C4-2B (cell line): ENCODE data around the gene KISS1R.
"Not testable (repeated sequence)": the region's sequence is repeated elsewhere in the genome, so short reads cannot be mapped to it uniquely, and the experiment has no call there.

Experiments used
- H3K27ac ChIP-seq: fragments of 450-650 bp; 2 replicates; pipeline ENCODE4 v1.5.1; 2017
- CTCF ChIP-seq: fragments of 450-650 bp; conservative IDR thresholded peaks from 2 replicates; pipeline ENCODE4 v1.5.1; 2017; ENCODE audit warnings: mild to moderate bottlenecking
- ZFX ChIP-seq: fragments of 450-650 bp; IDR thresholded peaks from 2 replicates; pipeline ENCODE4 v1.6.1; 2017

Gene KISS1R

GRCh38 chr19:871446-872265 lies 45.5 kb upstream of the KISS1R start:
- TF ChIP-seq ZFX, result no peak
- no peak for TF ChIP-seq CTCF
- H3K27ac ChIP-seq, result peak overlapping the region; percentile 6

- TF ChIP-seq CTCF, result no peak
- TF ChIP-seq ZFX, result no peak
- H3K27ac ChIP-seq, result peak overlapping the region; percentile 6
These were observed 44.7 kb upstream of the KISS1R start for GRCh38 chr19:872266-872951.

GRCh38 chr19:873084-873483 lies 44.0 kb upstream of the KISS1R start:
- H3K27ac ChIP-seq, result no peak overlapping the region
- TF ChIP-seq ZFX (no peak), CTCF (no peak)

- TF ChIP-seq CTCF (no peak), ZFX (no peak)
- H3K27ac ChIP-seq, result no peak overlapping the region
These were observed 43.5 kb upstream of the KISS1R start for GRCh38 chr19:873561-874041.

GRCh38 chr19:875265-875879 lies 41.8 kb upstream of the KISS1R start:
- no peak overlapping the region for H3K27ac ChIP-seq
- TF ChIP-seq CTCF (no peak), ZFX (no peak)

GRCh38 chr19:876089-876488 lies 41.0 kb upstream of the KISS1R start:
- no peak overlapping the region for H3K27ac ChIP-seq
- no peak for TF ChIP-seq ZFX
- TF ChIP-seq CTCF, result no peak

- H3K27ac ChIP-seq, result no peak overlapping the region
- TF ChIP-seq CTCF (no peak), ZFX (no peak)
These were observed 40.3 kb upstream of the KISS1R start for GRCh38 chr19:876780-877314.

- not testable (repeated sequence) for H3K27ac ChIP-seq
These were observed 39.0 kb upstream of the KISS1R start for GRCh38 chr19:877992-878660.

- not testable (repeated sequence) for H3K27ac ChIP-seq
These were observed 38.2 kb upstream of the KISS1R start for GRCh38 chr19:878751-879561.
